GM19099 (cell line): ENCODE data around the gene NRAS.

Experiments used
- POLR2A ChIP-seq: IDR thresholded peaks from 3 replicates; pipeline ENCODE4 v1.6.1; 2011; ENCODE audit warnings: low read depth; ENCODE audit not compliant: insufficient read length; ENCODE audit errors: extremely low read depth

NRAS gene

GRCh38 chr1:114671011-114671938, 45.3 kb downstream of the NRAS start:
- no peak for TF ChIP-seq POLR2A

- no peak for TF ChIP-seq POLR2A
Measured at GRCh38 chr1:114670083-114671010, 46.2 kb downstream of the NRAS start.

- TF ChIP-seq POLR2A = no peak
Measured at GRCh38 chr1:114669562-114670082, 46.9 kb downstream of the NRAS start, which contains the start of gene DENND2C. Gene DENND2C, minus strand, starts transcription at chr1:114670049. Its CDS starts 44,065 bp downstream, at chr1:114625984.

GRCh38 chr1:114668784-114669561, 47.6 kb downstream of the NRAS start:
- TF ChIP-seq POLR2A = no peak

- TF ChIP-seq POLR2A = no peak
Measured at GRCh38 chr1:114668373-114668772, 48.2 kb downstream of the NRAS start.

GRCh38 chr1:114666954-114667353, 49.6 kb downstream of the NRAS start:
- TF ChIP-seq POLR2A = no peak

GRCh38 chr1:114660238-114660637, 56.3 kb downstream of the NRAS start:
- no peak for TF ChIP-seq POLR2A
